HG03439 (cell line): Measurements from ENCODE around the gene ABCC6.
"Not testable (repeated sequence)": the region's sequence is repeated elsewhere in the genome, so short reads cannot be mapped to it uniquely, and the experiment has no call there.

ENCODE experiments used
- ATAC-seq: cut with Tn5 transposase; IDR thresholded peaks from one replicate; pipeline ENCODE4 v1.9.1; 2021; ENCODE audit warnings: mild to moderate bottlenecking, moderate library complexity; ENCODE audit not compliant: unreplicated experiment

The ABCC6 gene

DNA sequence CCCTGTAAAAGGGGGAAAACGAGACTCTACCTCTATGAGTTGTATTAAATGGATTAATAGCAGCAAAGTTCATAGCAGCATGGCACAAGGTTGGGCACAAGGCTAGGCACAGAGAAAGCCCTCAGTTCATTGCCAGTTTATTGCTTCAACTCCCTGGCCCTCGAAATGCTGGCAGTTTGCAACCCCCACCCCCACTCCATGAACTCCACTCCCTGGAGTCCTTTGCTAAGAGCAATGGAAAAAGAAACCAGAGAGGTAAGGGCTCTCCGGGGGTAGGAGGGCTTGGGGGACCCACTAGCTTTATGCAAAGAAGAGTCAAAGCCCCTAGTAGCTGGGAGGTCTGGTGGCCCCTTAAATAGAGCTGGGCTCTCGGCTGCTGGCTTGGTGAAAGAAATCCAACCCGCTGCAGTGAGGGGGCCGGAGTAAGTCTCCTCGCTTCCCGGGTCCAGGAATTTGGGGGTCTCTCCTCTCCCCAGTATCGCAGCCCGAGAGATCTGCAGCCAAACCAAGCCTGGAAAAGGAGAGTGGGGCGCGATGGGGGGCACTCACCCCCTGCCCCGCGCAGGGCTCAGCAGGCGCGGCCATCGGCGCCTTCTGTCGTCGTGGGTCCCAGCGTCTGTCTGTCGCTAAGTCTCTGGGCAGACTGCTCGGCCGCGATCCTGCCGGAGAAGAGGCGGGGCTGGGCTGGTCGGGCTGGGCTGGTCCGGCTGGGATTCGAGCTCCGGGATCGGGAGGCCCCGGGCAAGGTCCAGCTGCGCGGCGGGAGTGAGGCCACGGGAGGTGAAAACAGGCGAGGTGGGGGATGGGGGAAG, at the start of gene ABCC6:
TSS of gene ABCC6 (minus strand) at position 645 of the 812 bp plus-strand sequence. CDS start at position 585, 60 bp downstream.
- ATAC-seq, result not testable (repeated sequence)

DNA sequence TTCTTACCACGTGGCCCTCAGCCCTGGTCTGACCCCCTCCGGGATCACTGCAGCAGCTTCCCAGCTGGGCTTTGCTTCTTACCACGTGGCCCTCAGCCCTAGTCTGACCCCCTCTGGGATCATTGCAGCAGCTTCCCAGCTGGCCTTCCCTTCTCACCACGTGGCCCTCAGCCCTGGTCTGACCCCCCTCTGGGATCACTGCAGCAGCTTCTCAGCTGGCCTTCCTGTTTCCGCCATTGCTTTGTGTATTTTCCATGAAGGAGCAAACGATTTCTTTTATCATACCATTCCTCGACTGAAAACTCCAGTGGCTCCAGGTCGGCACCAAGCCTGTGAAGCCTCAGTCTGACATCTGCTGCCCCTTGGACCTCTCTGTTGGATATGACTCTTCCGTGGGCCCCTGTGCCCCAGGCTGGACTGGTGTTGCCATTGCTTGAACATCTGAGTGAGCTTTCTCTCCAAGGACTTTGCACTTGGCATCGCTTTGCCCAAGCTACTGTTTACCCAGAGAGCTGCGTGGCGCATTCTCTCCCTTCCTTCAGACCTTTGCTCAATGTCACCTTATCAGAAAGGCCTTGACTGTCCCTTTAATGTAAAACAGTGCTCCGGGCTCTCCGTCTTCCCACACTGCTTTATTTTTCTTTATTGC, 49.4 kb upstream of the ABCC6 start:
- not testable (repeated sequence) for ATAC-seq

DNA sequence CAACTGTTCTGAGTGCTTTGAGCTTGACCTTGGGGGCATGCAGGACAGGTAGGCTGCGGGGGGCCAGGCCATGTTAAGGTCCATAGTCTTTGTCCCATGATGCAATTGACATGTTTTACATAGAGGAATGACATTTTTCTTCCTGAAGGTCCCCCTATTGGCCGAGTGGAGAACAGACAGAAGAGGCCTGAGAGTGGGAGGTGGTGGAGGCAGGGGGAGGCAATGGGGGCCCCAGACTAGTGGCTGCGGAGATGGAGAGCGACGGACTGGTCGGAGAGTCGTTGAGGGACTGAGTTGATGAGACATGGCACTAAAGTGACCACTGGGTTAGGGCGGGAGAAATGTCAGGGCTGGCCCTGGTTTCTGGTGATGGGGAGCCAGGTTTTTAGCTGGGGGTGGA, 48.4 kb upstream of the ABCC6 start:
- not testable (repeated sequence) for ATAC-seq

DNA sequence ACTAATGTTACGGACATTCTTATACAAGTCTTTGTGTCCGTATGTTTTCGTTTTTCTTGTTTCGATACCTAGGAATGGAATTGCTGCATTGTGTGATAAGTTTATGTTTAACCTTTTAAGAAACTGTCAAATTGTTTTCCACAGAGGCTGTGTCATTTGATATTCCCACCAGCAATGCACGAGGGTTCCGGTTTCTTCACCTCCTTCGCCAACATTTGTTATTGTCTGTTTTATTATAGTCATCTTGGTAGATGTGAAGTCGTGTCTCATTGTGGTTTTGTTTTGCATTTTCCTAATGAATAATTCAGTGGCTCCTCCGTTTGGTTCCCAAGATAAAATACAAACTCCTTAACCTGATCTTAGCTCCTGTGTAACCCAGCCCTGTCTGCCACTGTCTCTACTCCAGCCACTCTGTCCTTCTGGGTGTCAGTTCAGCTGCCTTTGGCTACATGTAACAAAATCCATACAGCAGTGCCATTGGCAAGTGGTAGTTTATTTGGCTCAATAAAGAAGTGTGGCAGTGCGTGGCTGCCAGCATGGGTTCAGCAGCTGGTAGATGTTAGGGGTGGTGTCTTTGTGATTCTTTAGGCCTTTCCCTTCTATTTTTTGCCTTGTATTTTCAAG, 45.0 kb upstream of the ABCC6 start:
- ATAC-seq, result not testable (repeated sequence)

DNA sequence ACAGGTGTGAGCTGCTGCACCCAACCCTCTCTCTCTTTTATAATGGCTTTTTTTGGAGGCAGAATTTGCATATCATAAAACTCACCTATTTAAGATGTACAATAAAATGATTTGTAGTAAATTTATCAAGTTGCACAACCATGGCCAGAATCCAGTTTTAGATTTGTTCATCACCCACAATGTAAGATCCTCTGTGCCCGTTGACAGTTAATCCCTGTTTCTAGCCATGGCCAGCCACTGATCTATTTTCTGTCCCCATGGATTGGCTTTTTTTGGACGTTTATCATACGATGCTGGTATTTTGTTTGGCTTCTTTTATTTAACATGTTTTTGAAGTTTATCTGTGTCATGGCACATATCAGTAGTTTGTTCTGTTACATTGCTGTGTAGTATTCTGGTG, 44.4 kb upstream of the ABCC6 start:
- not testable (repeated sequence) for ATAC-seq

DNA sequence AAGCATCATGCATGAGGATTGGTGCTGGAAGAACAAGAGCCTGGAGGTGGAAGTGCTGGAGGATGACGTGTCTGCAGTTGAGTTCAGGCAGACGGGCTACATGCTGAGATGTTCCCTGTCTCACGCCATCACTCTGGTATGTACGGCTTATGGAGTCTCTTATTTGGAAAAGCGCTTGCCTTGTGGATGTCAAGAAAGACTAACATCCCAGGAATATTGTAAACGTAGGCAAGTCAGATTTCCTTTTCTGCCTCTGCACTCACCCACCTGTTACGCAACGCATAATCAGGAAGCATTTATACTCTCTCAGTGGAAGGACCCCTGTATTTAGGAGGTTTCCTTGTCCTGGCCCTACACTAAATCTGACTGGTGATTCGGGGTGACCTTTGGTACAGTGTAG, 41.8 kb upstream of the ABCC6 start:
- not testable (repeated sequence) for ATAC-seq

DNA sequence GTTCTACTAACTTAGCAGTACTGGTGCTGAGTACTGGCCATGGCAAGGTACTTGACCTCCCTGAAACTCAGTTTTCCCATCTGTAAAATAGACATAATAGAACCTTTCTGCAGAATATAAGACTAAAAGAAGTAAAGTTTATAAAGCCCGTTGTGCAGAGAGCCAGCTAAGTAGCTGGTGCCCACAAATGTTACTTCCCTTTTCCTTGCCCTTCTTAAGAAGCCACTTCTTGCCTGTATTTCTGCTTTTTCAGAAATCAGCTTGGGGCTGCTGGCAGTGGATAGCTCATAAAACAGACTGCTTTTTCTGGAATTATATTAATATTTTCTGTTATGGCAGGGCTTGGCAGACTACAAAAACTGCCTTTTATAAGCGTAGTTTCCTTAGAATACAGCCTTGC, 40.7 kb upstream of the ABCC6 start:
- not testable (repeated sequence) for ATAC-seq

DNA sequence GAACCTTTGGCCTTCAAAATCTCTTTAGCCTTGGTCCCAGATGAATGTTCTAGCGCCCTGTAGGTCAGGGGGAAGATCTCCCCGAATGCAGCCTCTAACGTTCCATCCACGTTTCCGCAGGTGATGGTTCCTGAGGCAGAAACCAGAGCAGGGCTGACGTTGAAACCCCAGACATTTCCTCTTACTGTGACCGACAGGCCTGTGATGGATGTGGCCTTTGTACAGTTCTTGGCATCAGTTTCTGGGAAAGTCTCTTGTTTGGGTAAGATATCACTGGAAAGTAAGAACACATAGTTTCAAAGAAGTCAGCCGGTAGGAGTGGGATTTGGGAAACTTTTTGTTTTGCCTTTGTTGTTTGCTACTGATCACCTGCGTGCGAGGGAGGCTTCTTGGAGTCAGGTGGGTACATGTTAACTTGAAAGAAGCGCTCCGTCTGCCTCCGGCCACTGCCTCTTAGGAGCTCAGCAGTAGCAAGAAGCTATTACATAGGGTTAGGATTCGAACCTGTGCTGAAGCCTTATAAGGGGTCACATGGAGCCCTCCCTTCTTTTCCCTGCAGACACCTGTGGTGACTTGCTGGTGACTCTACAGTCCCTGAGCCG, 39.8 kb upstream of the ABCC6 start:
- not testable (repeated sequence) for ATAC-seq

DNA sequence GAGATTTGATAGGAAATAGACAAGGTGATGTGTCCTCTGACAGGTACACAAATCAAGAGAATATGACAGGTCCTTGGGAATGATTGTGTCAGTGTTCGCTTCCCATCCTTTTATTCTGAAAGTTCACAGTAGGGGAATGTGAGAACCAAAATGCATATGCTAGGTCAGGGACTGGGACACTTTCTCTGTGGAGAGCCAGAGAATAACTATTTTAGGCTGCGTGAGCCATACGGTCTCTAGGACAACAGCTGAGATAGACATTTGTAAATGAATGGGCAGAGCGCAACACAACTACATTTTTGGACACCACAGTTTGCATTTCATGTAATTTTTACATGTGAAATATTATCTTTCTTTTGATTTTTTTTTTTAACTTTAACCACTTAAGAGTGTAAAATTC, 36.7 kb upstream of the ABCC6 start:
- ATAC-seq, result not testable (repeated sequence)

DNA sequence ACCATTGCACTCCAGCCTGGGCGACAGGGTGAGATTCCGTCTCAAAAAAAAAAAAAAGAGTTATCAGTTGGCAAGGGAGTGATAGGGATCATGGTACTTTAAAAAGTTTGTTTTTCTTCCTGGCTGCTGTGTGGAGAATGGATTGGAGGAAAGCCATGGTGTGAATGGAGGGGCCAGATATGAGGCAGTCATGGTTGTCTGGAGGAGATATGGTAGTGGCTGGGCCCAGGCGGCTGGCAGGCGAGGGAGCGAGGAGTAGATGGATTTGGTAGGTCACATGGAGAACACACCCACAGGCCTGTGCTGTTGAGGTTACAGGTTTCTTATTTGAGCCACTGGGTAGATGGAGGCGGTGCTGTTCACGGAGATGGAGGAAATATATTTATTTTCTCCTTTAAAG, 35.5 kb upstream of the ABCC6 start:
- not testable (repeated sequence) for ATAC-seq

DNA sequence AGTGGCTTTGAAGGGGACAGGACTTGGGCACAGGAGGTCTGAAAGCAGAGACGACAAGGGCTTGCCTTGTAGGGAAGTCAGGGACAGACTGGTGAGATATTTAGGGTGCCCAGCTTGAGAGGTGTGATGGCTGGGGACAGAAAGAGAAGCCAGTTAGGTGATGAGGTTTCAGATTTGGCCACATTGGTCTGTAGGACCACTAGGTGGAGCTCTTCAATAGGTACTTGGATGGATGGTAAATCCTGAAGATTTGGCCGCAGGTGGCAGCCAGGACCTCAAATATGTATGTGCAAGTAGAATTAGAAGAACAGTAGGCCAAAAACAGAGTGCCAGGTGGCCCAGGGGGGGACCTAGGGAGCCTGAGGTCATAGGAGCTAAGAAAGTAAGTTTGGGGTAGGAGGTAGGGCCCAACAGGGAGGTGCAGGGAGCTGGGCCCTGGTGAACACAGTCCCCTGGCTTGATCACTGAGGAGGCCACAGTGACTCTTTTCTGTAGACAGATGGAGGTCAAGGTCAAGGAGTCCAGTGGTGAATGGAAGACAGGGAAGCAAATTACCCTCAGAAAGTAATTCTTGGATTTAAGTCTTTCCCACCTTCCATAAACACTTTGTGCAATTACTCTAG, 34.1 kb upstream of the ABCC6 start:
- not testable (repeated sequence) for ATAC-seq

DNA sequence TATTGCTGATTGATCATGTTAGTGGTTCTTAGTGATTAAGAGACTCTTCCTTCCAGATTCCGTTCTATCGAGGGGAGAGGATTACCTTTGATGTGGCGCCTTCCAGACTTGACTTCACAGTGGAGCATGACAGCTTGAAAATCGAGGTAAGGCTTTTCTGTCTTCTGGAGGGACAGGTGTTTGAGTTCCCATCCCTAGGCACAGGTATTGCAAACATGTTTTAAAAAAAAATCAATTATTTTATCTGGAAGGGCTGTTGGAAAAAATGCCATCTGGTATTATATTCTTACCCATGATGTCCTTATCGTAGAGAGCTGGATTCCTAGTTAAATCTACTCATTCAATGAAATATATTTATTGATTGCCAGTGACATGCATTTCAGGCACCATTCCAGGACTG, 29.1 kb upstream of the ABCC6 start:
- ATAC-seq, result not testable (repeated sequence)

DNA sequence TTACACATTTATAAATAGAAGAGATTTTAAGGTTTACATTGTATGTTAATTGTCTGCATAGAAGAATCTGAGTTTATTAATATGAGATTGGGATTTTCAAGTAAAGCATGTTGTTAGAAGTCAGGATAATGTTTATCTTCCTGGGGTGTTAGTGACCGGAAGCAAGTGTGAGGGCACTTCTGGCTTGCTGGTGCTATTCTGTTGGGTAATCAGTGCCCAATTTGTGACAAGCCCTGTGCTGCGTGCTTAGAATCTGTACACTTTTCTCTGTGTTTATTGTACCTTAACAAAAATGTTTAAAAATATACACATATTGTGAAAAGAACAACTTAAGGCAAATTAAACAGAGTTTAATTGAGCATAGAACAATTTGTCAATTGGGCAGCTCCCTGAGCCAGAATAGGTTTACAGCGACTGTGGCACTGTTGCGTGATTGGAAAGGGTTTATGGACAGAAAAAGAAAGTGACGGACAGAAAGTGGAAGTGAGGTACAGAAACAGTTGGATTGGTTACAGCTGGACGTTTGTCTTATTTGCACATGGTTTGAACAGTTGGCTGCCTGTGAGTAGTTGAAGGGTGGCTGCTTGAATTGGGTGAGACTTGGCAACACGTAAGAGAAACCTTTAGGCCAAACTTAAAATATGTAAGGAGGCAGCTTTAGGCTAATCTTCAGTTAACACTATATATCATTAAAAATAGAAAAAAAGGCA, 26.5 kb upstream of the ABCC6 start:
- ATAC-seq, result not testable (repeated sequence)

DNA sequence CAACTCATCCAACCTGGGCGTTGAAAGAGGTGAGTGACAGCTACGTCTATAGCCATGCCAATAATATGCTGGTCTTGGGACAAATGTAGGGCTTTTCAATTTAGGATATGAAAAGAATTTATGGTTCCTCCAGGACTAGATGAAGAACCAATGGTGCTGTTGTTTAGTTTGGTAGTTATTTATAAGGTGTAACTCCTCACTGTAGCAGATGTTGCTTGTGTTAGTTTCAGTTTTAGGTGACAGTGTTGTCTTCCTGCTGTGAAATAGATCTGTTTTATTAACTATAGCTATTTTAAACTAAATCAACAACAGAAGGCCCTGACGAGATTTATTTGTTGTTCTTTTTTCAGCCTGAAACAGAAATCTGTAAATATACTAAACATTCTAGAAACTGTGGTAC, 24.1 kb upstream of the ABCC6 start:
- ATAC-seq, result not testable (repeated sequence)

DNA sequence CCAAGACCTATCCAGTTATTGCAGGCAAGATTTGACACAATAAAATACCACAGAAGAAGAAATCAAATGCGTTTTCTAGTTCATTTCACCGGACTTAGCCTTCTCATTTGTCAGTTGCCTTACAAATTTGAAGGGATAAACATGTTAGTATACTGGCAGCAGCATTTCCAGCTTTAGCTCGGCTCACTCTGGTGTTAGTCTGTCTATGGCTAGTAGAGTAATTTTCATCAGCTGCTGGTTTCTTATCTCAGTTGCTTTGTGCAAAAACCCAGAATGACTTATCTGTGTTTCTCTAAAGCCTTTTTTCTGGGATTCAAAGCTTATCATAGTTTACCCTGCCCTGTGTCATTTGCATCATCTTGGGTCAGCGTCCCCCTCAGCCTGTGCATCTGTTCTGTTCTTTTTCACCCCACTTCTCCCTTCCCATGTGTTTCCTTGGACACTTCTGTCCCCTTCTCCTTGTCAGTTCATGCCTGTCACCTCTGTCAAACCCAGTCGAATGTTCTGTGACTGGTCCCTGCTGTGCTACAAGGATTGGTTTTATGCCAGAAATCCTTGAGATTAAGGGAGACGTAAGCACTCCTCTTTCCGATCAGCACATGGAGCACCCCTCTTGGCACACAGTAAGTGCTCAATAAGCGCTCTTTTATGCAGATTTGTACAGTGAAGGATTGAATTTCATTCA, 23.4 kb upstream of the ABCC6 start:
- not testable (repeated sequence) for ATAC-seq

DNA sequence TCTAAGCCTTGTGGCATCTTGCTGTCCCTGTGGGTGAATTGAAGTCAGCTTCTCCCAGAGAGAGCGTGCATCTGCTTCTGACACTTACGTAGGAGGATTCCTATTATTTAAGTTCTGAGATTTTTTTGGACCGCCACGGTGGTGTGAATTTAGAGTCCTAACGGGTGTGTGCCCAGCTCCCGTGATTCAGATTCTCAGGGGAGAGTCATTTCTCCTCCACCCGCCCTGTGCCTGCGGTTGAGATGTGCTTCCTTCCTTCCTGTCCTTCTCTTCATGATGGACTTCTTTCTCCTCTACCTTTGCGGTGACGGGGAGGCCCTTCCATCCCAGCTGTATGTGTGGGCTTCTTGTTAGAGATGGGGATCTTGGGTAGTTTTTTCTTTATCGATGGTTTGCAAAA, 20.6 kb upstream of the ABCC6 start:
- not testable (repeated sequence) for ATAC-seq

DNA sequence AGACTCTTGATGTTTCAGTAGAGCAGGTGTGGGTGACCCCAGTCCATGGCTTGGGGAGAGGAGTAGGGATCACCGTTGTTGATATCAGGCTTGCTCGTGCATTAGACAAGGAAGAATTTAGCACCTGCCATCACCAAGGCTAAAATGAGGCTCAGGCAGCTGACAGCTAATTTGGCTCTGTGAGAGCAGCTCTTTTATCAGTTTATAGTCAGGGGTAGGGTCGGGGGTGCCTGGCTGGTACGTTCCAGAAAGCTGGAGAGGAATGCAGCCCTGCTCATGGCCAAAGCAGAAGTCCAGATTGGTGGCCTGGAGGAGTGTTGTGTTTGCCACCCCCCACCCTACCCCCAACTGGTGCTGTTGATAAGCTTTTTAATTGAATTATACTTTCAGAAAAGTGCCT, 17.4 kb upstream of the ABCC6 start:
- ATAC-seq, result not testable (repeated sequence)

DNA sequence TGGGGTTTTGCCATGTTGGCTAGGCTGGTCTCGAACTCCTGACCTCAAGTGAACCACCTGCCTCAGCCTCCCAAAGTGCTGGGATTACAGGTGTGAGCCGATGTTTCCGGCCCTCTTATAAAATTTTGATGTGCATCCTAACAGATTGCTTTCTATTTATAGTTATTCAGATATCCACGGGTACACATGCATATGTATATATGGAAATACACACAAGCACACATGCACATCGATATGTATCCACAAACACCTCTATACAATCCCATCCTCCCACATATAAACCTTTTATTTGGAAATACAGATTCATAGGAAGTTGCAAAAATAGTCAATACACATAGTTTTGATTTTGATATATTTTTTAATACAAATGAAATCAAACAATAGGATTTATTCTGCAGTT, 14.4 kb upstream of the ABCC6 start:
- not testable (repeated sequence) for ATAC-seq

DNA sequence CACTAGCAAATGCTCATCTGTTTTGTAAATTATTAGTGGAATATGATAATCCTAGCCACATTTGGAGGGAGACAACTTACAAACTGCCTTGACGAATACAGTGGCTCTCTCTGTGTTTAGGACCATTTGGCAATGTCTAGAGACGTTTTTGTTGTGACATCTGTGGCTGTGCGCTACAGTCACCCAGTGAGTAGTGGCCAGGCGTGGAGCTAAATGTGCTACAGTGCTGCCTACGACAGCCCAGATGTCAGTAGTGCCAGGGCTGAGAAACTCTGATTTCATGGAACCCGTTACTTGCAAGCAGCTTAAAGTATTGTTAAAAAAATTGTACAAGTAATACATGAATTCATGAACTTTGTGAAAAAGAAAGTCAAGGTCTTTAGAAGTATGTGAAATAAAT, 13.8 kb upstream of the ABCC6 start:
- ATAC-seq, result not testable (repeated sequence)

DNA sequence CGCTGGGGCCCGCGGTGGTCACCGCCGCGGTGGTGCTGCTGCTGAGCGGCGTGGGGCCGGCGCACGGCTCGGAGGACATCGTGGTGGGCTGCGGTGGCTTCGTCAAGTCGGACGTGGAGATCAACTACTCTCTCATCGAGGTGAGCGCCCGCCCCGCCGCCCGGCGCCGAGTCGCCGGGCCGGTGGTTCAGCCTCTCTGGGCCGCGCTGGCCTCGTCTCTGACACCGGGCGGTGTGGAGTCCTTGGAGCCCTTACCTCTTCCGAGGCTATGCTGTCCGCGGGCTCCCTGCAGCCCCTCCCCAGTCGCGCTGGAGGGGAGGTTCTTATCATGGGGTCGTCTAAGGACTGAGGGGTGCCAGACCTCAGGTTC, 9.4 kb upstream of the ABCC6 start:
- peak; percentile 43 for ATAC-seq
